ENCODE data around the gene FCHSD2.

Gene FCHSD2

GRCh38 chr11:72958791-72959190 lies 183.3 kb downstream of the FCHSD2 start:
- peaks cover 15% of the 10 kb centered on the region for H3K36me3 Mint-ChIP-seq (ENCODE audit: low read depth)
- DNase-seq, result no peak
- TF ChIP-seq, protein P1, sequence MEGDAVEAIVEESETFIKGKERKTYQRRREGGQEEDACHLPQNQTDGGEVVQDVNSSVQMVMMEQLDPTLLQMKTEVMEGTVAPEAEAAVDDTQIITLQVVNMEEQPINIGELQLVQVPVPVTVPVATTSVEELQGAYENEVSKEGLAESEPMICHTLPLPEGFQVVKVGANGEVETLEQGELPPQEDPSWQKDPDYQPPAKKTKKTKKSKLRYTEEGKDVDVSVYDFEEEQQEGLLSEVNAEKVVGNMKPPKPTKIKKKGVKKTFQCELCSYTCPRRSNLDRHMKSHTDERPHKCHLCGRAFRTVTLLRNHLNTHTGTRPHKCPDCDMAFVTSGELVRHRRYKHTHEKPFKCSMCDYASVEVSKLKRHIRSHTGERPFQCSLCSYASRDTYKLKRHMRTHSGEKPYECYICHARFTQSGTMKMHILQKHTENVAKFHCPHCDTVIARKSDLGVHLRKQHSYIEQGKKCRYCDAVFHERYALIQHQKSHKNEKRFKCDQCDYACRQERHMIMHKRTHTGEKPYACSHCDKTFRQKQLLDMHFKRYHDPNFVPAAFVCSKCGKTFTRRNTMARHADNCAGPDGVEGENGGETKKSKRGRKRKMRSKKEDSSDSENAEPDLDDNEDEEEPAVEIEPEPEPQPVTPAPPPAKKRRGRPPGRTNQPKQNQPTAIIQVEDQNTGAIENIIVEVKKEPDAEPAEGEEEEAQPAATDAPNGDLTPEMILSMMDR (IDR thresholded peaks at IDR 0.05), result no peak
- no peaks in the 10 kb centered on the region for H3K27me3 Mint-ChIP-seq (ENCODE audit: low read depth, poor library complexity)
- peaks cover 1% of the 10 kb centered on the region for H3K4me1 Mint-ChIP-seq
- H3K4me3 Mint-ChIP-seq, result no peak overlapping the region
- no peaks in the 10 kb centered on the region for H3K9me3 Mint-ChIP-seq
- H3K27ac Mint-ChIP-seq, result no peak overlapping the region

DNA sequence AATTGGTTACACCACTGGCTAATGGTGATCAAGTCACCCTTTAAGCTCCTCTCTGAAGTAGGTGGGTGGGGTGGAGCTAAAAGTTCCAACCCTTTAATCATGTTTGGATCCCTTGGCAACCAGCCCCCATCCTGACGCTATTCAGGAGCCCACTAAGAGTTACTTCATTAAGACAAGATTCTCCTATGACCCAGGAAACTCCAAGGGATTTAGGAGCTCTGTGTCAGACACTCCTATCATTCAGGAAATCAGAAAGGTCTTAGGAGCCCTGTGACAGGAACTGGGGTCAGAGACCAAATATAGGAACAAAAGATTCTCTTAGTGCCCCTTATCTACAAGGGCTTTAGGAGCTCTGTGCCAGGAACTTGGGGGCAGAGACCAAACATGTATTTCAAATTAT lies 186.7 kb downstream of the FCHSD2 start:
- H3K27ac Mint-ChIP-seq, result no peak overlapping the region
- peaks cover 16% of the 10 kb centered on the region for H3K36me3 Mint-ChIP-seq (ENCODE audit: low read depth)
- H3K9me3 Mint-ChIP-seq, result no peaks in the 10 kb centered on the region
- no peak overlapping the region for H3K4me3 Mint-ChIP-seq
- H3K27me3 Mint-ChIP-seq (ENCODE audit: low read depth, poor library complexity), result peaks cover 3% of the 10 kb centered on the region
- peaks cover 8% of the 10 kb centered on the region for H3K4me1 Mint-ChIP-seq
- DNase-seq, result no peak
- TF ChIP-seq, protein P1 (IDR thresholded peaks at IDR 0.05), result no peak

- peaks cover 22% of the 10 kb centered on the region for H3K36me3 Mint-ChIP-seq (ENCODE audit: low read depth)
- H3K27ac Mint-ChIP-seq, result no peak overlapping the region
- TF ChIP-seq, protein P1 (IDR thresholded peaks at IDR 0.05), result no peak
- peaks cover 3% of the 10 kb centered on the region for H3K27me3 Mint-ChIP-seq (ENCODE audit: low read depth, poor library complexity)
- no peaks in the 10 kb centered on the region for H3K9me3 Mint-ChIP-seq
- peaks cover 8% of the 10 kb centered on the region for H3K4me1 Mint-ChIP-seq
- DNase-seq, result no peak
- no peak overlapping the region for H3K4me3 Mint-ChIP-seq
Observed at GRCh38 chr11:72954860-72955259, 187.3 kb downstream of the FCHSD2 start.

DNA sequence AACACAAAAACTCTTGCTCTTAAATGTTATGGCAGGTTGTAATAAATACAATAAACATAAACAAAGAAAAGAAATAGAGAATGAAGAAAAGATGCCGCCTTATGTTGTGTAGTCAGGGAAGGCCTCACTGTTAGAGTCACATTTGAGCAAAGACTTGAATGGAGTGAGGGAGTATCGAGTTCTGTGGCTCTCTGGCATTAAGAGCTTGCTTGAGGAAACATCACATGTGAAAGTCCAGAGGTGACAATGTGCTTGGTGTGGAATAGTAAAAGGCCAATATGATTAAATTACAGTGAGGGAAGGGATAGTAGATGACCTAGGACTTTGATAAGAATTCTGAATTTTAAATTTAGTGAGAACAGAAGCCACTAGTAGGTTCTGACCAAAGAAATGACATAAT lies 188.5 kb downstream of the FCHSD2 start:
- no peaks in the 10 kb centered on the region for H3K9me3 Mint-ChIP-seq
- TF ChIP-seq, protein P1 (IDR thresholded peaks at IDR 0.05), result no peak
- H3K27ac Mint-ChIP-seq, result peak overlapping the region; percentile 26
- DNase-seq, result no peak
- H3K4me1 Mint-ChIP-seq, result peaks cover 8% of the 10 kb centered on the region
- peaks cover 3% of the 10 kb centered on the region for H3K27me3 Mint-ChIP-seq (ENCODE audit: low read depth, poor library complexity)
- no peak overlapping the region for H3K4me3 Mint-ChIP-seq
- H3K36me3 Mint-ChIP-seq (ENCODE audit: low read depth), result peaks cover 26% of the 10 kb centered on the region

DNA sequence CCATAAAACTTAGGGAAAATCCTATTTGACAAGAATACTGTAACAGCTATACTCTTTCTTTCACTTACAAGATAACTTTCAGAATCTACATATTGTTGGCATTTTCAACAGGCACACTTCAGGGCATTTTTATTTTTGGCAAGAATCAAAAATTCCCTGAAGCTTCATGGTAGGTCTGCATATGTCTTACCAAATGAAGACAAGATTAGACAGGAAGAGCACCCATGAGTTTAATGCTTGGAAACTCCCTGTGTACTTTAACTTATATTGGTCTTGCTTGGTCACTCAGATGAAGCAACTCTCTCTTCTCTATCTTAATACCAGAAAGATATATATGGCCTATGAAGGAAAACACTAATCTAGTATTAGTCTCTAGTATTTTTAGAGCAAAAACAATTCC lies 190.2 kb downstream of the FCHSD2 start:
- TF ChIP-seq, protein P1 (IDR thresholded peaks at IDR 0.05), result no peak
- Mint-ChIP-seq H3K27me3 (ENCODE audit: low read depth, poor library complexity) (peaks cover 3% of the 10 kb centered on the region), H3K4me1 (peaks cover 8% of the 10 kb centered on the region), H3K36me3 (ENCODE audit: low read depth) (peaks cover 14% of the 10 kb centered on the region), H3K4me3 (no peak overlapping the region), H3K9me3 (no peaks in the 10 kb centered on the region), H3K27ac (no peak overlapping the region)
- DNase-seq, result no peak

GRCh38 chr11:72951193-72951592 lies 190.9 kb downstream of the FCHSD2 start:
- no peak for DNase-seq
- no peak overlapping the region for H3K27ac Mint-ChIP-seq
- H3K27me3 Mint-ChIP-seq (ENCODE audit: low read depth, poor library complexity), result peaks cover 3% of the 10 kb centered on the region
- no peak overlapping the region for H3K4me3 Mint-ChIP-seq
- no peaks in the 10 kb centered on the region for H3K9me3 Mint-ChIP-seq
- peaks cover 8% of the 10 kb centered on the region for H3K4me1 Mint-ChIP-seq
- H3K36me3 Mint-ChIP-seq (ENCODE audit: low read depth), result peaks cover 14% of the 10 kb centered on the region
- TF ChIP-seq, protein P1 (IDR thresholded peaks at IDR 0.05), result no peak

Measured in nephron progenitor cell (in vitro differentiated cells).